ENCODE data around the gene XRN2.

XRN2 gene

DNA sequence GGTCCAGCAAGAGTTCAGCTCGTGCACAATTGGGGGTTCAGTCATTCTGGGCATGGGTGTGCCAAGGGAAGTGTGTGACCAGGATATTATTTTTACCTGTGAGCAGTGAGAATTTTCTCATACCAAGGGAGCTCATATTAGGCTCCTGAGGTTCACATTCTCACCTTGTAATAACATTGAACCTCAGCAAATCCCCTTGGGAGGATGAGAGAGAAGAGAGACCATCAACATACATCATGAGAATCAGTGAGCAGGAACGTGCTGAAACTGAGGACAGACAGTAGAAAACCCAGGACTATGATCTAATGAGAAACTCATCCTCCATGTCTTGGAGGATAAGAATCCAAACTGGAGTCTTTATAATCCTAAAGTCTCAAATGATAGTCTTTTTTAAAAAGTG is 33.4 kb upstream of the XRN2 start:
- no peaks in the 10 kb centered on the region for H3K36me3 ChIP-seq (replicated peaks in 1 of 2; ENCODE audit: control insufficient read depth in 2 of 2, insufficient read depth in 2 of 2, low read length in 2 of 2)
- no peaks in the 10 kb centered on the region for H3K79me1 ChIP-seq (ENCODE audit: low read depth, low read length)
- H3K4me1 ChIP-seq (ENCODE audit: control insufficient read depth in 2 of 2, insufficient read depth in 1 of 2, low read depth in 1 of 2, low read length in 2 of 2): no peaks in the 10 kb centered on the region
- H3K4me3 ChIP-seq (ENCODE audit: low read length in 2 of 2): no peak overlapping the region
- no peak overlapping the region for H3K9ac ChIP-seq (ENCODE audit: low read depth, low read length, poor library complexity)
- H3K27me3 ChIP-seq (ENCODE audit: control insufficient read depth in 3 of 3, insufficient read depth in 3 of 3, low read depth in 1 of 3, low read length in 3 of 3): peaks cover 0 to 14% (median 0%) of the 10 kb centered on the region in 3 experiments
- DNase-seq (ENCODE audit: low spot score): no peak
- H3K9me3 ChIP-seq (replicated peaks in 1 of 2; ENCODE audit: control insufficient read depth in 2 of 2, insufficient read depth in 1 of 2, low read depth in 1 of 2, low read length in 2 of 2): peaks cover 0 to 3% of the 10 kb centered on the region in 2 donors
- H3K4ac ChIP-seq (ENCODE audit: low read length): no peak overlapping the region
- no peak overlapping the region for H4K8ac ChIP-seq (ENCODE audit: low read depth, low read length)
- no peak overlapping the region for H2AFZ ChIP-seq (ENCODE audit: low read length)
- H3K23ac ChIP-seq (ENCODE audit: low read depth, low read length, poor library complexity): no peak overlapping the region
- H4K91ac ChIP-seq (ENCODE audit: low read depth, low read length, poor library complexity): no peak overlapping the region
- no peak overlapping the region for H3K14ac ChIP-seq (ENCODE audit: low read length)
- H3K27ac ChIP-seq (replicated peaks; ENCODE audit: low read length): no peak overlapping the region
- no peak overlapping the region for H3K18ac ChIP-seq (ENCODE audit: low read length)
- H2BK5ac ChIP-seq (ENCODE audit: low read length): no peak overlapping the region
- H2BK12ac ChIP-seq (ENCODE audit: low read length): no peak overlapping the region
- no CpG with 5 or more reads among the region's 2 CpGs for WGBS, 2 donors (ENCODE audit: extremely low coverage in 2 of 2, insufficient read length in 2 of 2, insufficient replicate concordance in 1 of 2)
- H2AK5ac ChIP-seq (ENCODE audit: low read depth, low read length): no peak overlapping the region
- H2BK120ac ChIP-seq (ENCODE audit: low read depth, low read length): no peak overlapping the region
- no peak overlapping the region for H2BK15ac ChIP-seq (ENCODE audit: low read length)
- no peak overlapping the region for H3K4me2 ChIP-seq (ENCODE audit: insufficient read depth, low read length, poor library complexity, severe bottlenecking)

DNA sequence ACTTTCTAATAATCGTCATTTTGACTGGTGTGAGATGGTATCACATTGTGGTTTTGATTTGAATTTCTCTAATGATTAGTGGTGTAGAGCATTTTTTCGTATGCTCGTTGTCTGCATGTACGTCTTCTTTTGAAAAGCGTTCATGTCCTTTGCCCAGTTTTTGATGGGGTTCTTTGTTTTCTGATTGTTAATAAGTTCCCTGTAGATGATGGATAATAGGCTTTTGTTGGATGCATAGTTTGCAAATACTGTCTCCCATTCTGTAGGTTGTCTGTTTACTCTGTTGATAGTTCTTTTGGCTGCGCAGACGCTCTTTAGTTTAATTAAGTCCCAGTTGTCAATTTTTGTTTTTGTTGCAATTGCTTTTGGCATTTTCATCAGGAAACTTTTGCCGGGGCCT is 32.3 kb upstream of the XRN2 start:
- no peak overlapping the region for H4K8ac ChIP-seq (ENCODE audit: low read depth, low read length)
- no CpG with 5 or more reads among the region's 8 CpGs for WGBS, 2 donors (ENCODE audit: extremely low coverage in 2 of 2, insufficient read length in 2 of 2, insufficient replicate concordance in 1 of 2)

DNA sequence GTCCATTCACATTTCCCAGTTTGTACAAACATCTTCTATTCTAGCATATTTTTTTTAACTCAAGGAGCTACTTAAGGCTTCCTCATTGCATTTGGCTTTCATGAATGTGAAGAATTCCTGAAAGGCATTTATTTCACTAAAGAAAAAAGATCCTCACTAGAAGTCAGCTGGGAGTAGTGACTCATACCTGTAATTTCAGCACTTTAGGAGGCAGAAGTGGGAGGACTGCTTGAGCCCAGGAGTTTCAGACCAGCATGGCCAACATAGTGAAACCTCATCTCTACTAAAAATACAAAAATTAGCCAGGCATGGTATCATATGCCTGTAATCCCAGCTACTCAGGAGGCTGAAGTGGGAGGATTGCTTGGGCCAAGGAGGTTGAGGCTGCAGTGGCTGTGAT is 30.9 kb upstream of the XRN2 start:
- Histone ChIP-seq H3K4me3 (ENCODE audit: low read length in 2 of 2) (no peak overlapping the region), H3K27me3 (ENCODE audit: control insufficient read depth in 3 of 3, insufficient read depth in 3 of 3, low read depth in 1 of 3, low read length in 3 of 3) (peaks cover 0 to 12% (median 0%) of the 10 kb centered on the region in 3 experiments), H2BK12ac (ENCODE audit: low read length) (no peak overlapping the region), H2BK5ac (ENCODE audit: low read length) (no peak overlapping the region), H4K8ac (ENCODE audit: low read depth, low read length) (no peak overlapping the region), H3K9ac (ENCODE audit: low read depth, low read length, poor library complexity) (no peak overlapping the region), H3K27ac (replicated peaks; ENCODE audit: low read length) (no peak overlapping the region), H3K79me1 (ENCODE audit: low read depth, low read length) (no peaks in the 10 kb centered on the region), H2AK5ac (ENCODE audit: low read depth, low read length) (no peak overlapping the region), H3K4me2 (ENCODE audit: insufficient read depth, low read length, poor library complexity, severe bottlenecking) (no peak overlapping the region), H3K36me3 (replicated peaks in 1 of 2; ENCODE audit: control insufficient read depth in 2 of 2, insufficient read depth in 2 of 2, low read length in 2 of 2) (no peaks in the 10 kb centered on the region), H2AFZ (ENCODE audit: low read length) (no peak overlapping the region), H3K9me3 (replicated peaks in 1 of 2; ENCODE audit: control insufficient read depth in 2 of 2, insufficient read depth in 1 of 2, low read depth in 1 of 2, low read length in 2 of 2) (no peaks in the 10 kb centered on the region), H3K18ac (ENCODE audit: low read length) (no peak overlapping the region), H3K14ac (ENCODE audit: low read length) (no peak overlapping the region), H3K4me1 (ENCODE audit: control insufficient read depth in 2 of 2, insufficient read depth in 1 of 2, low read depth in 1 of 2, low read length in 2 of 2) (no peaks in the 10 kb centered on the region), H3K4ac (ENCODE audit: low read length) (no peak overlapping the region), H2BK15ac (ENCODE audit: low read length) (no peak overlapping the region), H3K23ac (ENCODE audit: low read depth, low read length, poor library complexity) (no peak overlapping the region), H4K91ac (ENCODE audit: low read depth, low read length, poor library complexity) (no peak overlapping the region), H2BK120ac (ENCODE audit: low read depth, low read length) (no peak overlapping the region)
- no peak for DNase-seq (ENCODE audit: low spot score)

More for the DNA sequence above, 32.3 kb upstream of the XRN2 start:
- Histone ChIP-seq H3K14ac (ENCODE audit: low read length) (no peak overlapping the region), H3K79me1 (ENCODE audit: low read depth, low read length) (no peaks in the 10 kb centered on the region), H3K23ac (ENCODE audit: low read depth, low read length, poor library complexity) (no peak overlapping the region), H2AK5ac (ENCODE audit: low read depth, low read length) (no peak overlapping the region), H3K9me3 (replicated peaks in 1 of 2; ENCODE audit: control insufficient read depth in 2 of 2, insufficient read depth in 1 of 2, low read depth in 1 of 2, low read length in 2 of 2) (peaks cover 0 to 3% of the 10 kb centered on the region in 2 donors), H2BK12ac (ENCODE audit: low read length) (no peak overlapping the region), H2BK15ac (ENCODE audit: low read length) (no peak overlapping the region), H3K4me2 (ENCODE audit: insufficient read depth, low read length, poor library complexity, severe bottlenecking) (no peak overlapping the region), H2BK120ac (ENCODE audit: low read depth, low read length) (no peak overlapping the region), H4K91ac (ENCODE audit: low read depth, low read length, poor library complexity) (no peak overlapping the region), H3K4ac (ENCODE audit: low read length) (no peak overlapping the region), H3K27me3 (ENCODE audit: control insufficient read depth in 3 of 3, insufficient read depth in 3 of 3, low read depth in 1 of 3, low read length in 3 of 3) (peaks cover 0 to 14% (median 0%) of the 10 kb centered on the region in 3 experiments), H3K4me1 (ENCODE audit: control insufficient read depth in 2 of 2, insufficient read depth in 1 of 2, low read depth in 1 of 2, low read length in 2 of 2) (no peaks in the 10 kb centered on the region), H3K27ac (replicated peaks; ENCODE audit: low read length) (no peak overlapping the region), H3K9ac (ENCODE audit: low read depth, low read length, poor library complexity) (no peak overlapping the region), H3K36me3 (replicated peaks in 1 of 2; ENCODE audit: control insufficient read depth in 2 of 2, insufficient read depth in 2 of 2, low read length in 2 of 2) (no peaks in the 10 kb centered on the region), H3K4me3 (ENCODE audit: low read length in 2 of 2) (no peak overlapping the region), H2BK5ac (ENCODE audit: low read length) (no peak overlapping the region), H2AFZ (ENCODE audit: low read length) (no peak overlapping the region), H3K18ac (ENCODE audit: low read length) (no peak overlapping the region)
- no peak for DNase-seq (ENCODE audit: low spot score)

DNA sequence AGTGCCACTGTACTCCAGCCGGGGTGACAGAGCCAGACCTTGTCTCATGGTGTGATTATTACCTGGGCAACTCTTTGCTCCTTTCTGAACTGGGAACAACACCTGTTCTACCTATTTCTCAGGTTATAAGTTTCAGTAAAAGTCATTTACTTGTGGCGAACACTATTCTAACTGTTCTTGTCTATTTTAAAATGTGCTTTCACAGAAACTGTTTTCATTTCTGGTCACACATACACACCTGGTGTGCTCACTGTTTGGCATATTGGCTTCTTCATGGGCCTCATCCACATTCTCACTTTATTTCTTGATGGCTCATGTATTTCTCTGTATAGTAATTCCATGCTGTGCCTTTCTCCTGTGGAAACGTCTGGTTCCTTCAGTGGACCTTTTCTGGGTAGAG is 30.5 kb upstream of the XRN2 start:
- no peak for DNase-seq (ENCODE audit: low spot score)
- H3K4me3 ChIP-seq (ENCODE audit: low read length in 2 of 2): no peak overlapping the region
- no peak overlapping the region for H4K91ac ChIP-seq (ENCODE audit: low read depth, low read length, poor library complexity)
- no peak overlapping the region for H3K27ac ChIP-seq (replicated peaks; ENCODE audit: low read length)
- H2BK5ac ChIP-seq (ENCODE audit: low read length): no peak overlapping the region
- no peaks in the 10 kb centered on the region for H3K9me3 ChIP-seq (replicated peaks in 1 of 2; ENCODE audit: control insufficient read depth in 2 of 2, insufficient read depth in 1 of 2, low read depth in 1 of 2, low read length in 2 of 2)
- H3K79me1 ChIP-seq (ENCODE audit: low read depth, low read length): no peaks in the 10 kb centered on the region
- H3K9ac ChIP-seq (ENCODE audit: low read depth, low read length, poor library complexity): no peak overlapping the region
- no peaks in the 10 kb centered on the region for H3K36me3 ChIP-seq (replicated peaks in 1 of 2; ENCODE audit: control insufficient read depth in 2 of 2, insufficient read depth in 2 of 2, low read length in 2 of 2)
- no peaks in the 10 kb centered on the region for H3K4me1 ChIP-seq (ENCODE audit: control insufficient read depth in 2 of 2, insufficient read depth in 1 of 2, low read depth in 1 of 2, low read length in 2 of 2)
- no peak overlapping the region for H3K18ac ChIP-seq (ENCODE audit: low read length)
- no peak overlapping the region for H2BK120ac ChIP-seq (ENCODE audit: low read depth, low read length)
- no peak overlapping the region for H2AFZ ChIP-seq (ENCODE audit: low read length)
- H3K4me2 ChIP-seq (ENCODE audit: insufficient read depth, low read length, poor library complexity, severe bottlenecking): no peak overlapping the region
- no peak overlapping the region for H4K8ac ChIP-seq (ENCODE audit: low read depth, low read length)
- no peak overlapping the region for H2BK12ac ChIP-seq (ENCODE audit: low read length)
- H3K14ac ChIP-seq (ENCODE audit: low read length): no peak overlapping the region
- H3K23ac ChIP-seq (ENCODE audit: low read depth, low read length, poor library complexity): no peak overlapping the region
- H3K27me3 ChIP-seq (ENCODE audit: control insufficient read depth in 3 of 3, insufficient read depth in 3 of 3, low read depth in 1 of 3, low read length in 3 of 3): peaks cover 0 to 12% (median 0%) of the 10 kb centered on the region in 3 experiments
- no peak overlapping the region for H2BK15ac ChIP-seq (ENCODE audit: low read length)
- no CpG with 5 or more reads among the region's 3 CpGs for WGBS, 2 donors (ENCODE audit: extremely low coverage in 2 of 2, insufficient read length in 2 of 2, insufficient replicate concordance in 1 of 2)
- H3K4ac ChIP-seq (ENCODE audit: low read length): no peak overlapping the region
- no peak overlapping the region for H2AK5ac ChIP-seq (ENCODE audit: low read depth, low read length)
